Heart left ventricle (tissue), 13 donors: ENCODE measurements around the gene E4F1.

ENCODE experiments used
- POLR2A ChIP-seq, 2 donors: fragments of 450-650 bp; IDR thresholded peaks; one replicate each; pipeline ENCODE4 v1.6.1; 2017; ENCODE audit warnings: antibody characterized with exemption in 2 of 2, mild to moderate bottlenecking in 2 of 2, moderate library complexity in 2 of 2
- TF ChIP-seq, protein P1 (sequence below), 12 donors: fragments of 200-600 bp; sonication (generic) in 4 of 12; IDR thresholded peaks; one replicate each; pipeline versions ENCODE4 v1.5.0 to v1.8.0; 2018 to 2022; ENCODE audit warnings: antibody characterized with exemption in 12 of 12, mild to moderate bottlenecking in 5 of 12
- donor health status: ischemic (EF 13 %, LVEDD 7.1; RV severe dilation, severe dysfunction).
- donor health status: DM: no; HTN: yes; CAD: no.
- donor health status: DM: no; HTN: no; CAD: no.
- donor health status: ischemic (EF 25% LVEDD 6.9; RV normal size, moderate dysfunction).
- donor health status: ischemic (EF 25% LVEDD 5.7; RV mildly dilated, moderate dysfunction).
- donor health status: ischemic (EF 35%, LVEDD 5.7; RV mildly dilated, moderate dysfunction).
- donor health status: nonischemic (EF 11% LVEDD 7.7; RV severe dilation, severe dysfunction).
- donor health status: DM: yes; HTN: yes; CAD: no.
- donor health status: PGD.
- donor health status: ischemic (EF 29% LVEDD 5.4; RV normal size, mild dysfunction).
- donor health status: nonischemic (EF 23%, LVEDD 6.1; RV moderate dilation, normal function).

DNA sequence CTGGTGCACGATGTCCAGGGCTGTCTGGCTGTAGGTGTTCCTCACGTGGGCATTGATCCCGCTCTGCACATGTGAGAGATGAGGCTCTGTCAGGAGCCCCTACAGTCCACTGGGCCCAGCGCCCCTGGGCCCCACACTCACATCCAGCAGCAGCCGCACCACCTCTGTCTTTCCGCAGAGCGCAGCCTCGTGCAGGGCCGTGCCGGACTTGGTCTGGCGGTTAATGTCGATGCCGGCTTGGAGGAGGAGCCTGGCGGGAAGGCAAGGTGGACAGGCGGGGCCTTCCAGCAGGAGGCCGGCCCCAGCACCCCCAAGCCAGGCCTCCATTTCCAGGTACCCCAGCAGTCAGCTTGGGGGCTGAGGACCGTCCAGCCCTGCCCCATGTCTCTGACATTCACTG is 36.2 kb upstream of the E4F1 start:
- TF ChIP-seq, protein P1, sequence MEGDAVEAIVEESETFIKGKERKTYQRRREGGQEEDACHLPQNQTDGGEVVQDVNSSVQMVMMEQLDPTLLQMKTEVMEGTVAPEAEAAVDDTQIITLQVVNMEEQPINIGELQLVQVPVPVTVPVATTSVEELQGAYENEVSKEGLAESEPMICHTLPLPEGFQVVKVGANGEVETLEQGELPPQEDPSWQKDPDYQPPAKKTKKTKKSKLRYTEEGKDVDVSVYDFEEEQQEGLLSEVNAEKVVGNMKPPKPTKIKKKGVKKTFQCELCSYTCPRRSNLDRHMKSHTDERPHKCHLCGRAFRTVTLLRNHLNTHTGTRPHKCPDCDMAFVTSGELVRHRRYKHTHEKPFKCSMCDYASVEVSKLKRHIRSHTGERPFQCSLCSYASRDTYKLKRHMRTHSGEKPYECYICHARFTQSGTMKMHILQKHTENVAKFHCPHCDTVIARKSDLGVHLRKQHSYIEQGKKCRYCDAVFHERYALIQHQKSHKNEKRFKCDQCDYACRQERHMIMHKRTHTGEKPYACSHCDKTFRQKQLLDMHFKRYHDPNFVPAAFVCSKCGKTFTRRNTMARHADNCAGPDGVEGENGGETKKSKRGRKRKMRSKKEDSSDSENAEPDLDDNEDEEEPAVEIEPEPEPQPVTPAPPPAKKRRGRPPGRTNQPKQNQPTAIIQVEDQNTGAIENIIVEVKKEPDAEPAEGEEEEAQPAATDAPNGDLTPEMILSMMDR (IDR thresholded peaks at IDR 0.05), result no peak
- TF ChIP-seq POLR2A (IDR thresholded peaks at IDR 0.05), result no peak
